ENCODE measurements around the gene MGLL.

DNA sequence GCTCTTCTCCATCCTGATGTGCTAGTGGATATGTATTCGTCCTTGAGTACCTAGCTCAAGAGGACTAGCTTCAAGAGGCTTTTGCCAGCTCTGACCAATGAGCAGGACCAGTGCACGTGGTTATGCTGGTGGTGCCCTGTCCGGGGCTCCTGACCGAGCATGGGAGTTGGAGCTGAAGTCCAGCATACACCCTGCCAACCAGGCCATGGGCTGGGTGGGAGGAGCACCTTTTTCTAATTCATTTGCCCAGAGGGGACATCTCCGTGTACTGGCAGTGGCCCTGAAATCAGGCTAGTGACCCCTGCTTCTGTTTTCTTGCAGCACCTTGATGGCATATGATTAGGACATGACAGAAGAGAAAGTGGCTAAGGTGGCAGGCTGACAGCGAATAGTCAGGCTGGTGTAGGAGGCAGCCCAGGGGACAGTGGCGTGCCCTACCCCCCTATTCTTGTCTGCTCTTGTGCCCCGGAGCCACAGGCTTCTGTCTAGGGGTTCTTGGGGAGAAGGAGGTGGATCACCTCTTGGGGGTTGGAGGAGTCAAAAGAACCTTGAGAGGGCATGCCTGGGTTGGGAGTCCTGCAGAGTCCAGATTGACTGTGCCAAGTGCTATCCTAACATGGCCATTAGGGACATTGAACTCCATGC, 176.8 kb downstream of the MGLL start:
- TF ChIP-seq, protein P1, sequence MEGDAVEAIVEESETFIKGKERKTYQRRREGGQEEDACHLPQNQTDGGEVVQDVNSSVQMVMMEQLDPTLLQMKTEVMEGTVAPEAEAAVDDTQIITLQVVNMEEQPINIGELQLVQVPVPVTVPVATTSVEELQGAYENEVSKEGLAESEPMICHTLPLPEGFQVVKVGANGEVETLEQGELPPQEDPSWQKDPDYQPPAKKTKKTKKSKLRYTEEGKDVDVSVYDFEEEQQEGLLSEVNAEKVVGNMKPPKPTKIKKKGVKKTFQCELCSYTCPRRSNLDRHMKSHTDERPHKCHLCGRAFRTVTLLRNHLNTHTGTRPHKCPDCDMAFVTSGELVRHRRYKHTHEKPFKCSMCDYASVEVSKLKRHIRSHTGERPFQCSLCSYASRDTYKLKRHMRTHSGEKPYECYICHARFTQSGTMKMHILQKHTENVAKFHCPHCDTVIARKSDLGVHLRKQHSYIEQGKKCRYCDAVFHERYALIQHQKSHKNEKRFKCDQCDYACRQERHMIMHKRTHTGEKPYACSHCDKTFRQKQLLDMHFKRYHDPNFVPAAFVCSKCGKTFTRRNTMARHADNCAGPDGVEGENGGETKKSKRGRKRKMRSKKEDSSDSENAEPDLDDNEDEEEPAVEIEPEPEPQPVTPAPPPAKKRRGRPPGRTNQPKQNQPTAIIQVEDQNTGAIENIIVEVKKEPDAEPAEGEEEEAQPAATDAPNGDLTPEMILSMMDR (IDR thresholded peaks at IDR 0.05) = no peak
- no peak for TF ChIP-seq POLR2A (IDR thresholded peaks at IDR 0.05)

All from right lobe of liver (tissue), 4 donors.